ENCODE data around the gene ILF2.
"Not testable (repeated sequence)": the region's sequence is repeated elsewhere in the genome, so short reads cannot be mapped to it uniquely, and the experiment has no call there.

Gene ILF2

DNA sequence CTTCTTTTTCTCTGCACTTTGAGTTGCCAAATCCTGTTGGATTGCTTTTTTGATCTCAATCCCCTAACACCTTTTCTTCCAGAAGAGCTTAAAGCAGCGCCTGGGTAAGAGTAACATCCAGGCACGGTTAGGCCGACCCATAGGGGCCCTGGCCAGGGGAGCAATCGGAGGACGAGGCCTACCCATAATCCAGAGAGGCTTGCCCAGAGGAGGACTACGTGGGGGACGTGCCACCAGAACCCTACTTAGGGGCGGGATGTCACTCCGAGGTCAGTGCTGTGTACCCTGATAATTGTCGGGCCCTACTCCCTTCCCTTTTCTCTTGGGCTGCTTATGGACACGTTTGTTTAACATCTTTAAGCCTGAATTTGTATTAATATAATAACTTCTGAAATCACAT is 28.6 kb downstream of the ILF2 start:
- peaks cover 55% of the 10 kb centered on the region for H3K79me2 ChIP-seq (ENCODE audit: insufficient read depth, low read length)
- no peaks in the 10 kb centered on the region for H3K27me3 ChIP-seq (ENCODE audit: insufficient read depth, low read length, poor library complexity)
- TF ChIP-seq EZH2 (IDR thresholded peaks at IDR 0.05; ENCODE audit: borderline replicate concordance, low read depth, low read length, severe bottlenecking) = no peak
- TF ChIP-seq, protein P1, sequence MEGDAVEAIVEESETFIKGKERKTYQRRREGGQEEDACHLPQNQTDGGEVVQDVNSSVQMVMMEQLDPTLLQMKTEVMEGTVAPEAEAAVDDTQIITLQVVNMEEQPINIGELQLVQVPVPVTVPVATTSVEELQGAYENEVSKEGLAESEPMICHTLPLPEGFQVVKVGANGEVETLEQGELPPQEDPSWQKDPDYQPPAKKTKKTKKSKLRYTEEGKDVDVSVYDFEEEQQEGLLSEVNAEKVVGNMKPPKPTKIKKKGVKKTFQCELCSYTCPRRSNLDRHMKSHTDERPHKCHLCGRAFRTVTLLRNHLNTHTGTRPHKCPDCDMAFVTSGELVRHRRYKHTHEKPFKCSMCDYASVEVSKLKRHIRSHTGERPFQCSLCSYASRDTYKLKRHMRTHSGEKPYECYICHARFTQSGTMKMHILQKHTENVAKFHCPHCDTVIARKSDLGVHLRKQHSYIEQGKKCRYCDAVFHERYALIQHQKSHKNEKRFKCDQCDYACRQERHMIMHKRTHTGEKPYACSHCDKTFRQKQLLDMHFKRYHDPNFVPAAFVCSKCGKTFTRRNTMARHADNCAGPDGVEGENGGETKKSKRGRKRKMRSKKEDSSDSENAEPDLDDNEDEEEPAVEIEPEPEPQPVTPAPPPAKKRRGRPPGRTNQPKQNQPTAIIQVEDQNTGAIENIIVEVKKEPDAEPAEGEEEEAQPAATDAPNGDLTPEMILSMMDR (IDR thresholded peaks at IDR 0.05; ENCODE audit: borderline replicate concordance, extremely low read depth, low read length, poor library complexity, severe bottlenecking) = no peak
- H3K4me1 ChIP-seq (ENCODE audit: insufficient read depth, low read length) = peaks cover 8% of the 10 kb centered on the region
- peaks cover 100% of the 10 kb centered on the region for H3K36me3 ChIP-seq (ENCODE audit: insufficient read depth, low read length)
- no peak overlapping the region for H3K27ac ChIP-seq (ENCODE audit: low read length)
- no peaks in the 10 kb centered on the region for H3K9me3 ChIP-seq (ENCODE audit: insufficient read depth, low read length, severe bottlenecking)
- no peak overlapping the region for H2AFZ ChIP-seq (ENCODE audit: low read depth, low read length)
- H3K4me2 ChIP-seq (ENCODE audit: insufficient read depth, low read length) = no peak overlapping the region; the same call in 1 of the 2 replicates
- H3K9ac ChIP-seq (ENCODE audit: low read depth, low read length) = no peak overlapping the region
- no peak for DNase-seq
- no peak overlapping the region for H3K4me3 ChIP-seq (ENCODE audit: low read depth in 1 of 2, low read length in 2 of 2)
- peaks cover 19% of the 10 kb centered on the region; the same call in 1 of the 2 replicates for H4K20me1 ChIP-seq (ENCODE audit: insufficient read depth, low read length)
- ATAC-seq (ENCODE audit: insufficient read depth, low read depth) = no peak

GRCh38 chr1:153640861-153641260 is 29.9 kb downstream of the ILF2 start:
- Histone ChIP-seq H3K4me3 (ENCODE audit: low read depth in 1 of 2, low read length in 2 of 2) (no peak overlapping the region), H3K4me1 (ENCODE audit: insufficient read depth, low read length) (peaks cover 21% of the 10 kb centered on the region), H3K9ac (ENCODE audit: low read depth, low read length) (no peak overlapping the region), H3K27me3 (ENCODE audit: insufficient read depth, low read length, poor library complexity) (no peaks in the 10 kb centered on the region), H3K4me2 (ENCODE audit: insufficient read depth, low read length) (no peak overlapping the region), H2AFZ (ENCODE audit: low read depth, low read length) (no peak overlapping the region), H3K36me3 (ENCODE audit: insufficient read depth, low read length) (peaks cover 100% of the 10 kb centered on the region), H3K27ac (ENCODE audit: low read length) (no peak overlapping the region), H3K9me3 (ENCODE audit: insufficient read depth, low read length, severe bottlenecking) (no peaks in the 10 kb centered on the region), H4K20me1 (ENCODE audit: insufficient read depth, low read length) (peaks cover 29% of the 10 kb centered on the region; the same call in 1 of the 2 replicates), H3K79me2 (ENCODE audit: insufficient read depth, low read length) (peaks cover 68% of the 10 kb centered on the region)
- ATAC-seq (ENCODE audit: insufficient read depth, low read depth) (no peak), DNase-seq (no peak)
- TF ChIP-seq, protein P1 (IDR thresholded peaks at IDR 0.05; ENCODE audit: borderline replicate concordance, extremely low read depth, low read length, poor library complexity, severe bottlenecking) = no peak
- TF ChIP-seq EZH2 (IDR thresholded peaks at IDR 0.05; ENCODE audit: borderline replicate concordance, low read depth, low read length, severe bottlenecking) = no peak

DNA sequence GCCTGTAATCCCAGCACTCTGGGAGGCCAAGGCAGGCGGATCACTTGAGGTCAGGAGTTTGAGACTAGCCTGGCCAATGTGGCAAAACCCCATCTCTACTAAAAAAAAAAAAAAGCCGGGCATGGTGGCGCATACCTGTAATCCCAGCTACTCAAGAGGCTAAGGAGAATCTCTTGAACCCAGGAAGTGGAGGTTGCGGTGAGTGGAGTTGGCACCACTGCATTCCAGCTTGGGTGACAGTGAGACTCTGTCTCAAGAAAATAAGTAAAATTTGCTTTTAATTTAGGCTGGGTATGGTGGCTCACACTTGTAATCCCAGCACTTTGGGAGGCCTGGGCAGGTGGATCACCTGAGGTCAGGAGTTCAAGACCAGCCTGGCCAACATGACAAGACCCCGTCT is 30.6 kb downstream of the ILF2 start:
- H3K27me3 ChIP-seq (ENCODE audit: insufficient read depth, low read length, poor library complexity); H3K9me3 ChIP-seq (ENCODE audit: insufficient read depth, low read length, severe bottlenecking); H3K4me3 ChIP-seq (ENCODE audit: low read depth in 1 of 2, low read length in 2 of 2); H3K4me2 ChIP-seq (ENCODE audit: insufficient read depth, low read length); DNase-seq; H3K9ac ChIP-seq (ENCODE audit: low read depth, low read length); H2AFZ ChIP-seq (ENCODE audit: low read depth, low read length); H3K27ac ChIP-seq (ENCODE audit: low read length); ATAC-seq (ENCODE audit: insufficient read depth, low read depth): not testable (repeated sequence)
- H4K20me1 ChIP-seq (ENCODE audit: insufficient read depth, low read length) = peaks cover 29% of the 10 kb centered on the region; the same call in 1 of the 2 replicates
- H3K4me1 ChIP-seq (ENCODE audit: insufficient read depth, low read length) = peaks cover 27% of the 10 kb centered on the region
- peaks cover 100% of the 10 kb centered on the region for H3K36me3 ChIP-seq (ENCODE audit: insufficient read depth, low read length)
- peaks cover 74% of the 10 kb centered on the region for H3K79me2 ChIP-seq (ENCODE audit: insufficient read depth, low read length)

- H2AFZ ChIP-seq (ENCODE audit: low read depth, low read length) = no peak overlapping the region
- H3K36me3 ChIP-seq (ENCODE audit: insufficient read depth, low read length) = peaks cover 91% of the 10 kb centered on the region
- DNase-seq = no peak
- peaks cover 84% of the 10 kb centered on the region for H3K79me2 ChIP-seq (ENCODE audit: insufficient read depth, low read length)
- TF ChIP-seq, protein P1 (IDR thresholded peaks at IDR 0.05; ENCODE audit: borderline replicate concordance, extremely low read depth, low read length, poor library complexity, severe bottlenecking) = no peak
- TF ChIP-seq EZH2 (IDR thresholded peaks at IDR 0.05; ENCODE audit: borderline replicate concordance, low read depth, low read length, severe bottlenecking) = no peak
- H3K4me3 ChIP-seq (ENCODE audit: low read depth in 1 of 2, low read length in 2 of 2) = no peak overlapping the region
- H3K9ac ChIP-seq (ENCODE audit: low read depth, low read length) = no peak overlapping the region
- no peak for ATAC-seq (ENCODE audit: insufficient read depth, low read depth)
- H3K9me3 ChIP-seq (ENCODE audit: insufficient read depth, low read length, severe bottlenecking) = no peaks in the 10 kb centered on the region
- H4K20me1 ChIP-seq (ENCODE audit: insufficient read depth, low read length) = peaks cover 24% of the 10 kb centered on the region; the same call in 1 of the 2 replicates
- no peaks in the 10 kb centered on the region for H3K27me3 ChIP-seq (ENCODE audit: insufficient read depth, low read length, poor library complexity)
- H3K4me2 ChIP-seq (ENCODE audit: insufficient read depth, low read length) = no peak overlapping the region
- no peak overlapping the region for H3K27ac ChIP-seq (ENCODE audit: low read length)
- peaks cover 31% of the 10 kb centered on the region for H3K4me1 ChIP-seq (ENCODE audit: insufficient read depth, low read length)
Observed at GRCh38 chr1:153639280-153639679, 31.5 kb downstream of the ILF2 start.

Data from DND-41 (cell line).